IMR-90 (cell line): ENCODE measurements around the gene ZNF316. TPM values are rescaled to one million over a fixed set of nuclear protein-coding genes. Genes with fewer than 3 reads are reported as not detected.

Experiments used
- polyA plus RNA-seq, 3 experiments: library from polyadenylated mRNA; depleted of rRNA; stranded (reverse); fragments of >200 nt; gene quantifications; 2 replicates each; pipeline ENCODE4 v1.2.3, GENCODE V29; 2012; ENCODE audit warnings: low replicate concordance in 1 of 3
- total RNA-seq: library from RNA; depleted of rRNA; stranded (reverse); fragments of >200 nt; gene quantifications from 2 replicates; pipeline ENCODE4 v1.2.3, GENCODE V29; 2012; rRNA removed

The ZNF316 gene
- total and polyA plus RNA-seq, 2 of the 4 experiments (the other 2 are of a cell fraction): 3.2 to 7.2 TPM

Other genes with a start within 250 kb of the ZNF316 start
- gene DAGLB, start 189.4 kb upstream of the ZNF316 start, total RNA-seq: 33.5 and 35.3 TPM in 2 replicates
- gene DAGLB, start 189.4 kb upstream of the ZNF316 start, polyA plus RNA-seq (2012; rRNA removed): 23.4 and 24.5 TPM in 2 replicates
- 162 and 259 TPM in 2 replicates for gene KDELR2, start 153.2 kb upstream of the ZNF316 start, total RNA-seq
- 226 and 237 TPM in 2 replicates for gene KDELR2, start 153.2 kb upstream of the ZNF316 start, polyA plus RNA-seq (2012; rRNA removed)
- not detected in 2 replicates for gene GRID2IP, start 85.9 kb upstream of the ZNF316 start, total RNA-seq
- not detected in 2 replicates for gene GRID2IP, start 85.9 kb upstream of the ZNF316 start, polyA plus RNA-seq (2012; rRNA removed)
- gene ZDHHC4, start 59.9 kb upstream of the ZNF316 start, total RNA-seq: 40.0 and 58.3 TPM in 2 replicates
- 42.4 and 43.9 TPM in 2 replicates for gene ZDHHC4, start 59.9 kb upstream of the ZNF316 start, polyA plus RNA-seq (2012; rRNA removed)
- gene INTS15, start 47.3 kb upstream of the ZNF316 start, total RNA-seq: 6.1 and 7.0 TPM in 2 replicates
- gene INTS15, start 47.3 kb upstream of the ZNF316 start, polyA plus RNA-seq (2012; rRNA removed): 20.4 and 20.8 TPM in 2 replicates
- 3.3 and 3.4 TPM in 2 replicates for gene ZNF853, start 21.7 kb upstream of the ZNF316 start, total RNA-seq
- 3.4 TPM in 2 replicates for gene ZNF853, start 21.7 kb upstream of the ZNF316 start, polyA plus RNA-seq (2012; rRNA removed)
- 20.8 and 22.8 TPM in 2 replicates for gene ZNF12, start 69.6 kb downstream of the ZNF316 start, total RNA-seq
- gene ZNF12, start 69.6 kb downstream of the ZNF316 start, polyA plus RNA-seq (2012; rRNA removed): 5.4 and 8.2 TPM in 2 replicates
- gene RSPH10B2, start 116.8 kb downstream of the ZNF316 start, total RNA-seq: not detected in 2 replicates
- not detected in 2 replicates for gene RSPH10B2, start 116.8 kb downstream of the ZNF316 start, polyA plus RNA-seq (2012; rRNA removed)
- 25.5 and 33.3 TPM in 2 replicates for gene CCZ1B, start 189.0 kb downstream of the ZNF316 start, total RNA-seq
- gene CCZ1B, start 189.0 kb downstream of the ZNF316 start, polyA plus RNA-seq (2012; rRNA removed): 34.3 and 41.0 TPM in 2 replicates